Kidney (tissue), 14 donors: ENCODE results near the gene SLC35D3. TPM values are rescaled to one million over a fixed set of nuclear protein-coding genes. Genes with fewer than 3 reads are reported as not detected.

Experiments used
- DNase-seq, 5 donors: peaks; one replicate each; pipeline ENCODE4 v3.0.0-alpha.2; 2013 to 2020
- FAIRE-seq: peaks from 2 replicates; lab custom pipeline; 2012; peaks lifted over from hg19 to GRCh38; lab: Jason Lieb, UNC
- H3K27ac ChIP-seq, 2 donors: one replicate each; pipeline ENCODE4 v1.7.0; 2013; ENCODE audit warnings: low read depth in 2 of 2, low read length in 2 of 2, inconsistent platforms in 1 of 2
- H3K27me3 ChIP-seq: one replicate; pipeline ENCODE4 v1.7.1; 2013; ENCODE audit warnings: low read length, inconsistent platforms; ENCODE audit not compliant: control insufficient read depth, insufficient read depth
- H3K36me3 ChIP-seq, 3 donors: one replicate each; pipeline versions ENCODE4 v1.7.0 to v1.7.1; 2013; ENCODE audit warnings: low read length in 3 of 3, control low read depth in 1 of 3, inconsistent platforms in 1 of 3; ENCODE audit not compliant: insufficient read depth in 3 of 3, control insufficient read depth in 2 of 3
- H3K4me1 ChIP-seq, 3 donors: one replicate each; pipeline versions ENCODE4 v1.7.0 to v1.7.1; 2013; ENCODE audit warnings: low read length in 3 of 3, inconsistent platforms in 1 of 3, low read depth in 1 of 3; ENCODE audit not compliant: control insufficient read depth in 2 of 3, insufficient read depth in 2 of 3
- H3K4me3 ChIP-seq, 3 donors: one replicate each; pipeline versions ENCODE4 v1.7.0 to v1.8.1; 2013; ENCODE audit warnings: low read length in 3 of 3, control low read depth in 1 of 3, inconsistent platforms in 1 of 3
- H3K9ac ChIP-seq, 3 donors: one replicate each; pipeline versions ENCODE4 v1.7.0 to v1.7.1; 2013; ENCODE audit warnings: low read length in 3 of 3, control low read depth in 1 of 3, inconsistent platforms in 1 of 3
- H3K9me3 ChIP-seq, 3 donors: one replicate each; pipeline versions ENCODE4 v1.7.0 to v1.7.1; 2013; ENCODE audit warnings: low read length in 3 of 3, control low read depth in 1 of 3, inconsistent platforms in 1 of 3; ENCODE audit not compliant: control insufficient read depth in 2 of 3, insufficient read depth in 1 of 3
- CTCF ChIP-seq: IDR thresholded peaks from 3 replicates; pipeline ENCODE4 v1.5.1; 2012; ENCODE audit warnings: mild to moderate bottlenecking, moderate library complexity, borderline replicate concordance; ENCODE audit not compliant: insufficient read depth; ENCODE audit errors: extremely low read depth
- intact Hi-C: fragments of 100-400 bp; cut with DNase I; formaldehyde crosslinking; loops from one replicate; pipeline ENCODE4 v1.11.1; 2022
- polyA plus RNA-seq: library from polyadenylated mRNA; stranded (reverse); fragments of 350-450 nt; fragmentation: Illumina TruSeq; extraction: RNeasy Lipid Tissue Mini Kit (QIAGEN cat#74804); gene quantifications from one replicate; pipeline ENCODE4 v1.2.3, GENCODE V29; 2014; ENCODE audit warnings: low read depth, low replicate concordance; ENCODE audit not compliant: insufficient read depth
- total RNA-seq: library from RNA; stranded (reverse); fragmentation: NEBNext Ultra II Directional; extraction: Animal tissue kit (Norgen Biotek cat#: 25700); gene quantifications from one replicate; pipeline ENCODE4 v1.2.1, GENCODE V29; 2021
- donor health status: control.
- donor health status: control.
- donor health status: control.
- donor health status: control.
- donor health status: control.
- donor health status: DM: yes; HTN: yes; CAD: no.
- donor health status: Normal renal cell carcinoma (clear cell type).

The SLC35D3 gene
- total and polyA plus RNA-seq, 2 donors from 2014 or later, result not detected

GRCh38 chr6:136960781-136961180 is 38.7 kb downstream of the SLC35D3 start:
- Histone ChIP-seq H3K4me1 (no peaks in the 10 kb centered on the region), H3K27ac (no peak overlapping the region), H3K27me3 (no peaks in the 10 kb centered on the region), H3K36me3 (no peaks in the 10 kb centered on the region), H3K9ac (no peak overlapping the region), H3K4me3 (no peak overlapping the region), H3K9me3 (no peaks in the 10 kb centered on the region)
- intact Hi-C loops, result no loop called here
- no peak for FAIRE-seq
- no peak for TF ChIP-seq CTCF
- no peak for DNase-seq

GRCh38 chr6:136961848-136962247 is 39.7 kb downstream of the SLC35D3 start:
- no peak overlapping the region for H3K4me3 ChIP-seq
- H3K36me3 ChIP-seq, result no peaks in the 10 kb centered on the region
- no peak for TF ChIP-seq CTCF
- intact Hi-C loops, result no loop called here
- DNase-seq (no peak), FAIRE-seq (no peak)
- H3K27me3 ChIP-seq, result no peaks in the 10 kb centered on the region
- H3K9me3 ChIP-seq, result no peaks in the 10 kb centered on the region
- H3K27ac ChIP-seq, result no peak overlapping the region
- H3K9ac ChIP-seq, result no peak overlapping the region
- H3K4me1 ChIP-seq, result no peaks in the 10 kb centered on the region

GRCh38 chr6:136962661-136963060 is 40.6 kb downstream of the SLC35D3 start:
- FAIRE-seq (no peak), DNase-seq (peak in 1 of 5 donors; percentile 29)
- Histone ChIP-seq H3K27me3 (no peaks in the 10 kb centered on the region), H3K9ac (no peak overlapping the region), H3K4me1 (no peaks in the 10 kb centered on the region), H3K9me3 (no peaks in the 10 kb centered on the region), H3K27ac (no peak overlapping the region), H3K4me3 (no peak overlapping the region), H3K36me3 (no peaks in the 10 kb centered on the region)
- TF ChIP-seq CTCF, result no peak
- intact Hi-C loops, result no loop called here

- intact Hi-C loops, result no loop called here
- no peak overlapping the region for H3K27ac ChIP-seq
- H3K27me3 ChIP-seq, result no peaks in the 10 kb centered on the region
- H3K36me3 ChIP-seq, result no peaks in the 10 kb centered on the region
- H3K4me1 ChIP-seq, result no peaks in the 10 kb centered on the region
- H3K9me3 ChIP-seq, result no peaks in the 10 kb centered on the region
- H3K9ac ChIP-seq, result no peak overlapping the region
- TF ChIP-seq CTCF, result no peak
- no peak overlapping the region for H3K4me3 ChIP-seq
- DNase-seq, result no peak
- FAIRE-seq, result no peak
These were observed 41.2 kb downstream of the SLC35D3 start for GRCh38 chr6:136963259-136963658.
